ENCODE measurements around the gene NR4A3. TPM values are rescaled to one million over a fixed set of nuclear protein-coding genes. Genes with fewer than 3 reads are reported as not detected.

NR4A3 gene
- 1 to 10 TPM in 1 of 6 experiments, under 1 TPM in 5; 0.13 to 1.2 (median 0.30) TPM for total RNA-seq
- long read RNA-seq, result 0 reads

DNA sequence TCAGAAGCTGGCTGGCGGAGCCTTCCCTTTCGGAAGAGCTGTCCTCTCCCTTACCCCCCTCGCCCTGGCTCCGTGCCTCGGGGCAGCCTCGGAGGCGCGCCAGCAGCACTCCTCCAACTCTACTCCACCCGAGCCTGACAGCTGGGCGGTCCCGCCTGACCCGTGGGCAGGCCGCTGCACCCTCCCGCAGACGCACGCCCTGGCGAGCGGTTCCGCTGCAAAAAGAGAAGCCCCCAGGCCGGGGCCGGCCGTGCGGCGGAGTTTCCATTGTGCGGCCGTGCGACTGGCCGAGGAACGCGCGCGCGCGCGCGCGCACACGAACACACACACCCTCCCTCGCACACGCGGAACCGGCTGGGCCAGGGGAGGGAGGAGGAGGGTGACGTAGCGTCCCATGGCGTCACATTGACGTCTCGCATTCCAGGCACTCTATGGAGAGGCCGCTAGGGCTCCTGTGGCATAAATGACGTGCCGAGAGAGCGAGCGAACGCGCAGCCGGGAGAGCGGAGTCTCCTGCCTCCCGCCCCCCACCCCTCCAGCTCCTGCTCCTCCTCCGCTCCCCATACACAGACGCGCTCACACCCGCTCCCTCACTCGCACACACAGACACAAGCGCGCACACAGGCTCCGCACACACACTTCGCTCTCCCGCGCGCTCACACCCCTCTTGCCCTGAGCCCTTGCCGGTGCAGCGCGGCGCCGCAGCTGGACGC, at the start of gene NR4A3:
Gene NR4A3, plus strand, starts transcription at position 490 of the 713 bp plus-strand sequence. CDS start 6,158 bp downstream, outside the sequence.
- H3K27ac ChIP-seq, result peak within 1 kb of the TSS; percentile 98 to 99 (median 98)
- ATAC-seq, result peak; percentile 58 to 76 (median 63)
- no peaks in the 10 kb centered on the region for H3K36me3 ChIP-seq
- H3K4me3 ChIP-seq, result peak within 1 kb of the TSS; percentile 67 to 82 (median 77)
- 0% methylated on average over 3 of the region's 75 CpGs for WGBS (ENCODE audit: insufficient coverage, low coverage, low lambda C conversion rate, missing lambda C conversion rate)
- TF ChIP-seq, protein P1, sequence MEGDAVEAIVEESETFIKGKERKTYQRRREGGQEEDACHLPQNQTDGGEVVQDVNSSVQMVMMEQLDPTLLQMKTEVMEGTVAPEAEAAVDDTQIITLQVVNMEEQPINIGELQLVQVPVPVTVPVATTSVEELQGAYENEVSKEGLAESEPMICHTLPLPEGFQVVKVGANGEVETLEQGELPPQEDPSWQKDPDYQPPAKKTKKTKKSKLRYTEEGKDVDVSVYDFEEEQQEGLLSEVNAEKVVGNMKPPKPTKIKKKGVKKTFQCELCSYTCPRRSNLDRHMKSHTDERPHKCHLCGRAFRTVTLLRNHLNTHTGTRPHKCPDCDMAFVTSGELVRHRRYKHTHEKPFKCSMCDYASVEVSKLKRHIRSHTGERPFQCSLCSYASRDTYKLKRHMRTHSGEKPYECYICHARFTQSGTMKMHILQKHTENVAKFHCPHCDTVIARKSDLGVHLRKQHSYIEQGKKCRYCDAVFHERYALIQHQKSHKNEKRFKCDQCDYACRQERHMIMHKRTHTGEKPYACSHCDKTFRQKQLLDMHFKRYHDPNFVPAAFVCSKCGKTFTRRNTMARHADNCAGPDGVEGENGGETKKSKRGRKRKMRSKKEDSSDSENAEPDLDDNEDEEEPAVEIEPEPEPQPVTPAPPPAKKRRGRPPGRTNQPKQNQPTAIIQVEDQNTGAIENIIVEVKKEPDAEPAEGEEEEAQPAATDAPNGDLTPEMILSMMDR (IDR thresholded peaks at IDR 0.05), result peak; percentile 7 to 47 (median 18)
- peak; percentile 85 for TF ChIP-seq POLR2A (IDR thresholded peaks at IDR 0.05)
- peak; percentile 92 to 96 (median 93) for DNase-seq
- intact Hi-C loops (cut with DNase I), result no loop called here
- H3K4me1 ChIP-seq, result peaks cover 0 to 42% (median 10%) of the 10 kb centered on the region in 4 donors
- H3K9me3 ChIP-seq, result no peaks in the 10 kb centered on the region
- peaks cover 0 to 25% of the 10 kb centered on the region in 2 donors for H3K27me3 ChIP-seq

DNA sequence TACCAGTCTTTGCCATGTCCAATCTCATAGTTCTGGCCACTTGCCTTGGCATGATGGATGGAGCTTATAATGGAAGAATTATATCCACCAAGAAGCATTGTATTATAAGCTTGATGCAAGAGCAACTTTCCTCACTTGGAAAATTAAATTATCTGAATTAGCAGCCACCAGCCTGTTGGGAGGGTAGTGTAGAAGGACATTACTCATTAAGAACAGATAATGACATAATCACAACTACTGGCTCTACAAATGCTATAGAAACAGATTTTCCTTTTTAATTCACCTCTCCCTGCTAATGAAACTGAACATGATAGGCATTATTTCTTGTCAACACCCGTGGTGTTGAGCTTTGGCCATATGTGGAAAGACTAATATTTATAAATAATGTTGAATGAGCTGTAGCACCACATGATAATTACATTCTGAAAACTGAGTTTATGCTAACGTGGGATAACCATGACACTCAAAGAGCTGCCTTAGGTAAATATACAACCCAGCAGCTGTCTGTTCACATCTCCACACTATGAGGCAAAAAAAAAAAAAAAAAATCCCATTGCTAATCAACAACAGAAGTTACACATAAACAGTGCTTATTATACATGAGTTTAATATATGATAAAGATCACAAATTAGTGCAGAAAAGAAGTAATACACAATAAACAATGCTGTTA, 48.1 kb upstream of the NR4A3 start:
- H3K4me3 ChIP-seq, result no peak overlapping the region
- intact Hi-C loops (cut with DNase I), result no loop called here
- no peaks in the 10 kb centered on the region for H3K36me3 ChIP-seq
- TF ChIP-seq POLR2A (IDR thresholded peaks at IDR 0.05), result no peak
- TF ChIP-seq, protein P1 (IDR thresholded peaks at IDR 0.05), result no peak
- ATAC-seq (no peak), DNase-seq (no peak)
- 39% methylated on average over 2 of the region's 2 CpGs for WGBS (ENCODE audit: insufficient coverage, low coverage, low lambda C conversion rate, missing lambda C conversion rate)
- no peaks in the 10 kb centered on the region for H3K9me3 ChIP-seq
- no peaks in the 10 kb centered on the region for H3K27me3 ChIP-seq
- no peaks in the 10 kb centered on the region for H3K4me1 ChIP-seq
- no peak overlapping the region for H3K27ac ChIP-seq

DNA sequence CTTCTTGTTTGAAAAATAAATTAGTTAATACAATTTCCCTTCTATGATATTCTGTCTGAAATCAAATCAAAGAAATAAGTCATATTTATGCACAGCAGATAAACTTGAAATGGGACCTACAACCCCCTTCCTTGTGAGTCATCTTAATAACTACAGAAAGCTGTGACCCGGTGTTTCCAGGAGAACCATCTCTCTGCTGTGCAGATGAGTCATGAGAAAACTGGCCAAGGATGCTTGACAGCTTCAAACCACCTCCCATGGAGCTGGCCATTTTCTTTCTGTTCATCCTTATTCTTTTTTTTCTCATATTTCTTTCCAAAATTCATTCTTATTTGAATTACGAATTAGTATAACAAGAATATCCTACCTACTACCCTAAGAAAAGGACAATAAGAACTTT, 43.4 kb upstream of the NR4A3 start:
- DNase-seq, result no peak
- Histone ChIP-seq H3K27ac (no peak overlapping the region), H3K36me3 (no peaks in the 10 kb centered on the region), H3K9me3 (no peaks in the 10 kb centered on the region), H3K27me3 (no peaks in the 10 kb centered on the region), H3K4me1 (no peaks in the 10 kb centered on the region), H3K4me3 (no peak overlapping the region)
- ATAC-seq, result no peak
- WGBS (ENCODE audit: insufficient coverage, low coverage, low lambda C conversion rate, missing lambda C conversion rate), result 65% methylated on average over 2 of the region's 2 CpGs
- intact Hi-C loops (cut with DNase I), result no loop called here
- TF ChIP-seq POLR2A (IDR thresholded peaks at IDR 0.05), result no peak
- TF ChIP-seq, protein P1 (IDR thresholded peaks at IDR 0.05), result no peak

DNA sequence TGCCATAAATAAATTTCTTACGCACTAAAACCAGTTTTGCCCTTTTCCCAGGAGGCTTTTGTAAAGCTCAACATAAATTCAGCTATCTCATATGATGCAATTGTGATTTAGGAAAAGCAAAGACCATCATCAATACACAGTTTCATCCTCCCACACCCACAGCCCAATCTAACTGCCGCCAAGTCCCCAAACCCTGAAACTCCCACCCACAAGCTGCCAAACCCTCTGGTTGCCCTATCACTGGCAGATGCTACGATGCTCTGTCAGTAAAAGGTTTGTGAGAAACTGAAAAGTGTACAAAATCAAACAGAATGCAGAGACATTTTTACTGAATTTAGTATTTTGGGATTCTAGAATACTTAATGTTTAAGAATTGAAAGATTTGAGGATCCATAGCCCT, 42.8 kb upstream of the NR4A3 start:
- no peak for DNase-seq
- H3K4me1 ChIP-seq, result no peaks in the 10 kb centered on the region
- TF ChIP-seq POLR2A (IDR thresholded peaks at IDR 0.05), result no peak
- TF ChIP-seq, protein P1 (IDR thresholded peaks at IDR 0.05), result no peak
- intact Hi-C loops (cut with DNase I), result no loop called here
- no peak for ATAC-seq
- no peaks in the 10 kb centered on the region for H3K36me3 ChIP-seq
- no peaks in the 10 kb centered on the region for H3K9me3 ChIP-seq
- H3K4me3 ChIP-seq, result no peak overlapping the region
- no peak overlapping the region for H3K27ac ChIP-seq
- H3K27me3 ChIP-seq, result no peaks in the 10 kb centered on the region
- WGBS (ENCODE audit: insufficient coverage, low coverage, low lambda C conversion rate, missing lambda C conversion rate), result 86% methylated on average over 3 of the region's 3 CpGs

All from right lobe of liver (tissue), 6 donors.